Subcutaneous abdominal adipose tissue (tissue), 5 donors: ENCODE measurements around the gene NCAPH2.
A peak's percentile ranks its signal among the peaks of the same experiment; 100 is the strongest.

Source experiments
- H3K27ac ChIP-seq: one replicate; pipeline ENCODE4 v1.7.0; 2013; ENCODE audit warnings: low read depth, mild to moderate bottlenecking, inconsistent platforms, low read length, moderate library complexity
- H3K27me3 ChIP-seq, 5 donors: one replicate each; pipeline ENCODE4 v1.7.0; 2013; ENCODE audit warnings: low read length in 5 of 5, inconsistent platforms in 1 of 5; ENCODE audit not compliant: control insufficient read depth in 5 of 5, insufficient read depth in 4 of 5
- H3K36me3 ChIP-seq, 5 donors: one replicate each; pipeline ENCODE4 v1.7.0; 2013; ENCODE audit warnings: low read length in 5 of 5; ENCODE audit not compliant: control insufficient read depth in 5 of 5, insufficient read depth in 5 of 5
- H3K4me1 ChIP-seq, 5 donors: one replicate each; pipeline ENCODE4 v1.7.0; 2013; ENCODE audit warnings: low read length in 5 of 5, mild to moderate bottlenecking in 3 of 5, moderate library complexity in 1 of 5; ENCODE audit not compliant: control insufficient read depth in 5 of 5, insufficient read depth in 5 of 5
- H3K4me3 ChIP-seq, 5 donors: one replicate each; pipeline ENCODE4 v1.7.0; 2013; ENCODE audit warnings: low read length in 5 of 5, low read depth in 1 of 5
- H3K9ac ChIP-seq, 5 donors: one replicate each; pipeline ENCODE4 v1.7.0; 2013; ENCODE audit warnings: low read length in 5 of 5, mild to moderate bottlenecking in 4 of 5, moderate library complexity in 3 of 5
- H3K9me3 ChIP-seq, 5 donors: one replicate each; pipeline ENCODE4 v1.7.0; 2013; ENCODE audit warnings: low read length in 5 of 5; ENCODE audit not compliant: control insufficient read depth in 5 of 5
- donor health status: healthy.
- donor health status: healthy.
- donor health status: healthy.
- donor health status: healthy.
- donor health status: healthy.

NCAPH2 gene

GRCh38 chr22:50524676-50525103 lies 16.7 kb downstream of the NCAPH2 start:
- Histone ChIP-seq H3K4me1 (peaks cover 7 to 56% (median 40%) of the 10 kb centered on the region in 5 donors), H3K9ac (peak overlapping the region; percentile 26 to 84 (median 73)), H3K27ac (peak overlapping the region; percentile 95), H3K27me3 (no peaks in the 10 kb centered on the region), H3K36me3 (peaks cover 0 to 37% (median 32%) of the 10 kb centered on the region in 5 donors), H3K9me3 (no peaks in the 10 kb centered on the region), H3K4me3 (peak overlapping the region; percentile 66 to 78 (median 68))

DNA sequence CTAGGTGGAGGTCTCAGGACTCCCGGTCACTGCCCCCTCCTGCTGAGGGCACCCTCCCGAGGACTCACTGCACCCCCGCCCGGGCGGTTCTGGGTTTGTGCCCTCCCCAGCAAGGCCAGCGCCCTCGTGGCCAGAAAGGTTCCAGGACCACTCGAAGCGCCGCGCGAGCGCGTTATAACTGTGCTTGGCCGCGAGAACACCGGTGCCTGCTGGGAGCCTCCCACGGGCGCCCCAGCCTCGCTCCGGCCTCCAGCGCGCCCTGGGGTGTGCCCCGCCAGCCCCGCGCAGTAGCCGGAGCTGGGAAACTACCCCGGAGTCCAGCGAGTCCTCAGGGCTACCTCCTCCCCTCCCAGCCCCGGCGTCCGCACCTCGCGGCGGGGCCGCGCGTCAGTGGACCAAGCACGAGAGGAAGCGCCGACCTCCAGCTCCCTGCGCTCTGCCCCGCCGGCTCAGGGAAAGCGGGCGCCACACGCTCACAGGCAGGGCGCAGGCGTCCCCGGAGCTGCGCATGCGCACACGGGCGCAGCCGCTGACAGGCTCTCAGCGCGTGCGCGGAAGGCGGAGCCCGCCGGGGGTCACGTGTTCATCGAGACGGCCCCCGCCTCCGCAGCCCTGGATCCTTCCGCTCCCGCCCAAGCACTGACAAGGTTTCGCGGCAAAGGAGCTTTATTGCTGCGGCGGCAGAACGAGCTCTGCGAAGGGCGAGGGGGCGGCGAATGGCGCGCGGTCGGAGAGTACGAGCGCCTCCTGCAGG lies 17.3 kb downstream of the NCAPH2 start, which contains the start of gene SCO2:
TSS of gene SCO2 (minus strand) at position 495 of the 754 bp plus-strand sequence. CDS start 1,187 bp downstream, outside the sequence.
- peak within 1 kb of the TSS; percentile 66 to 78 (median 68) for H3K4me3 ChIP-seq
- H3K36me3 ChIP-seq = peaks cover 0 to 36% (median 32%) of the 10 kb centered on the region in 5 donors
- H3K4me1 ChIP-seq = peaks cover 7 to 59% (median 41%) of the 10 kb centered on the region in 5 donors
- H3K9me3 ChIP-seq = no peaks in the 10 kb centered on the region
- no peaks in the 10 kb centered on the region for H3K27me3 ChIP-seq
- peak within 1 kb of the TSS; percentile 95 for H3K27ac ChIP-seq
- H3K9ac ChIP-seq = peak within 1 kb of the TSS; percentile 26 to 92 (median 74)

DNA sequence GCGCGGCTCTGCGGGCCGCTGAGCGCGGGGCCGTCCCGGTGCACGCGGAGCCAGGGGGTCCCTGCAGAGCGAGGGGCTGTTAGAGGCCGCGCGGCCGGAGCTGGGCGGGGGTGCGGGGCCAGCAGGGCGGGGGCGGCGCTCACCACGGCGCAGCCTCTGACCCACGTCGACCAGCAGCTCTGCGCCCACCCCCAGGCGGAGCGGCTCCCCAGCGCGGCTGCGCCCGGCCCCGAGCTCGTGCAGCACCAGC lies 17.8 kb downstream of the NCAPH2 start:
- no peaks in the 10 kb centered on the region for H3K27me3 ChIP-seq
- H3K4me3 ChIP-seq = peak overlapping the region in 4 of 5 donors; percentile 66 to 78 (median 68)
- H3K9ac ChIP-seq = peak overlapping the region in 4 of 5 donors; percentile 71 to 92 (median 73)
- peak overlapping the region; percentile 95 for H3K27ac ChIP-seq
- H3K36me3 ChIP-seq = peaks cover 0 to 35% (median 32%) of the 10 kb centered on the region in 5 donors
- no peaks in the 10 kb centered on the region for H3K9me3 ChIP-seq
- peaks cover 7 to 63% (median 45%) of the 10 kb centered on the region in 5 donors for H3K4me1 ChIP-seq

- H3K9ac ChIP-seq = peak overlapping the region in 4 of 5 donors; percentile 71 to 92 (median 78)
Measured at GRCh38 chr22:50526108-50526833, 18.2 kb downstream of the NCAPH2 start.

DNA sequence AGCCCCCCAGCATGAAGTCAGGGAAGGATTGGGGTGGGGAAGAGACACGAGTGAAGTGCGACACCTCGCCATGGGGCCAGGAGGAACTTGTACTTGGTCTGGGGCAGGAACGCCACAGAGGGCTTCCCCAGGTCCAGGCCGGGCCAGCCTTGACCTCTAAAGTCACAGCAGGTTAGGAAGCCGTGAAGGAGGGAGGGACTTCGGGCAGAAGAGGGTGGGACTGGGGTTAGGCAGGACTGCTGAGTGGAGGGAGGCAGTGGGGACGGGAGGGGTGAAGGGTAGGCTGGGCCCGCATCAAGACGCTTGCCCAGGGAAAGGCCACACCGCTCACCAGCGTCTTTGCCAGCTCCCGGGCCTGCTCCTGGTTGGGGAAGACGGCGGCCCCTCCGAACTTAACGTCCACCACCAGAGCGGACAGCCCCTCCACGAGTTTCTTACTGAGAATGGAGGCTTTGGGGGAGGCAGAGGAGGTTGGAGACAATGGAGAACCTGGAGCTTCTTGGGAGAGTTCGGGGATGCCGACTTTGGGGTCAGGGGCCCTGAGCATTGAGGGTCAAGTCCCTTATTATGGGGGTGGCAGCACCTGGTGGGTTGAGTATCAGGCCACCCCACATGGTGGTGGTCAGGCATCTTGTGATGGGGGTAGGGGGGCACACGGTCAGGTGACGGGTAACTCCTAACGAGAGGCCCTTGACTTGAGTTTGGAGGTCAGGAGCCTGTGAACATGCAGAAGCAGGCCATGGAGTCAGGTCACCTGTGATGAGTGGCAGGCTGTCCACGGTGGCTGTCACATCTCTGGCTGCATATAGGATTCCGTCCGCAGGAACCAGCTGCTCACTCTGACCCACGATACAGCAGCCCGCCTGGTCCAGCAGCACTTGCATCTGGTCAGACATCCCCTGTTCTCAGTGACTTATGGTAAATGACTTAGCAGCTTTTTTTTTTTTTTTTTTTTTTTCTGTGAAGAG lies 19.1 kb downstream of the NCAPH2 start:
- Histone ChIP-seq H3K36me3 (peaks cover 0 to 22% (median 18%) of the 10 kb centered on the region in 5 donors), H3K27me3 (no peaks in the 10 kb centered on the region), H3K27ac (peak overlapping the region; percentile 95), H3K9me3 (no peaks in the 10 kb centered on the region), H3K4me1 (peaks cover 7 to 76% (median 54%) of the 10 kb centered on the region in 5 donors), H3K9ac (peak overlapping the region in 4 of 5 donors; percentile 67 to 92 (median 78)), H3K4me3 (peak overlapping the region; percentile 61 to 78 (median 67))

More at GRCh38 chr22:50526108-50526833, 18.2 kb downstream of the NCAPH2 start:
- H3K9me3 ChIP-seq = no peaks in the 10 kb centered on the region
- peak overlapping the region; percentile 61 to 78 (median 67) for H3K4me3 ChIP-seq
- peaks cover 7 to 68% (median 49%) of the 10 kb centered on the region in 5 donors for H3K4me1 ChIP-seq
- peaks cover 0 to 30% (median 27%) of the 10 kb centered on the region in 5 donors for H3K36me3 ChIP-seq
- H3K27me3 ChIP-seq = no peaks in the 10 kb centered on the region
- peak overlapping the region; percentile 95 for H3K27ac ChIP-seq

- Histone ChIP-seq H3K4me3 (peak overlapping the region in 4 of 5 donors; percentile 71 to 85 (median 74)), H3K27ac (peak overlapping the region; percentile 95), H3K36me3 (peaks cover 0 to 12% (median 8%) of the 10 kb centered on the region in 5 donors), H3K9me3 (no peaks in the 10 kb centered on the region), H3K27me3 (no peaks in the 10 kb centered on the region), H3K4me1 (peaks cover 10 to 84% (median 57%) of the 10 kb centered on the region in 5 donors), H3K9ac (peak overlapping the region in 2 of 5 donors; percentile 6 to 93)
Measured at GRCh38 chr22:50527921-50528681, 20.1 kb downstream of the NCAPH2 start.

DNA sequence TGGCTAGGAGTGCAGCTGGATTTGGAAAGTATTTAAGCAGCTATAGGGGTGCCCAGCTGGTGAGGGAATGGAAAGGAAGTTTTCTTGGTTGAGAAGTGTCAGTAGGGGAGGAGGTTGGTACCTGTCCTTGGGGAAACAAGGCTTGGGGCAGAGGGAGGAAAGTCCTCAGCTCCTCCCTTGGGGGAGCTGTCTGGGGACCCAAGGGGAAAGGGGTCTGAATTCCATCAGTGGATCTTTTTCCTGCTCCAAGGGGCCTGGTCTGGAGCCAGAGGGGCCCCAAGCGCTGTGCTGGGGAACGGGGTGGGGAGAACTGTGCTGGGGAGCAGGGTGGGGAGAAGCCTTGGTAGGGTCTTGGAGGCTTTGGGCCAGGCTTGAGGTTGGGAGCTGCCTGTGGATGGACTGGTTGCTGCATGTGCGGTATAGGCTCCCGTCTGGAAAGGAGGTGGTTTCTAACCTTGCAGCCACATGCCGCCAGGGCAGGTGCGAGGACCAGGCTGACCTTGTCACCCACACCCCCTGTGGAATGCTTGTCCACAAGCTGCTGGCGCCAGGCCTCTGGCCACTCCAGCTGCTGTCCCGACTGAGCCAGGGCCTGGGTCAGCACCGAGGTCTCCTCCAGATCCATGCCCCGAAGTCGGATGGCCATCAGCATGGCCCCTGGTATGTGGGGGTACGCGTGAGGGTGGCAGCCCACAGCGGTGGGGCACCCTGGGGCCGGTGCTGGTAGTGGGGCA lies 20.8 kb downstream of the NCAPH2 start:
- H3K4me3 ChIP-seq = peak overlapping the region in 4 of 5 donors; percentile 71 to 85 (median 74)
- no peaks in the 10 kb centered on the region for H3K9me3 ChIP-seq
- H3K27ac ChIP-seq = peak overlapping the region; percentile 95
- peaks cover 10 to 86% (median 57%) of the 10 kb centered on the region in 5 donors for H3K4me1 ChIP-seq
- peak overlapping the region; percentile 38 to 93 (median 87) for H3K9ac ChIP-seq
- H3K27me3 ChIP-seq = no peaks in the 10 kb centered on the region
- peaks cover 0 to 4% (median 1%) of the 10 kb centered on the region in 5 donors for H3K36me3 ChIP-seq

DNA sequence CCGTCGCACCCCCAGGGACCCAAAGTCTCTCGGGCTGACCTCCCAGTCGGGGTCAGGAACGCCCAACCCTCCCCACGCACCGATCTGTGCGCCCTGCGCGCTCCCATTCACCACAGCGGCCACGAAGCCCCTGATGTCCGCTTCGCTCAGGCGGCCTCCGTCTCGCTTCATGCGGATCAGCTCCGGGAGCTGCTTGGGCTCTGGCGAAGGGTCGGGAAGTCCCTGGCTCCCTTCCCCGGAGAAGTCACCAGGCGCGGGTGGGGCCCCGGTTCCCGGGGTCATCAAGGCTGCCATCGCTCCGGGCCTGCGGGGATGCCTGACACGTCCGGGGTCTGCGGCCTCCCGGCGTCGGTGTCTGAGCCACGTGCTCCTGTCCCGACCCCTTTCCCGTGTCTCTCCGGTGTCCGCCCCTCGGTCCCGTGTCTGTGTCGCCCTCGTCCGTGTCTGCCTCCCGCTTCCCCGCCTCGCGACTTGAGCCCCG lies 21.4 kb downstream of the NCAPH2 start:
- Histone ChIP-seq H3K36me3 (no peaks in the 10 kb centered on the region), H3K9ac (peak overlapping the region; percentile 38 to 93 (median 87)), H3K4me1 (peaks cover 10 to 86% (median 52%) of the 10 kb centered on the region in 5 donors), H3K9me3 (no peaks in the 10 kb centered on the region), H3K27me3 (no peaks in the 10 kb centered on the region), H3K4me3 (peak overlapping the region in 4 of 5 donors; percentile 71 to 85 (median 74)), H3K27ac (peak overlapping the region; percentile 95)
